HEK293T (cell line): ENCODE measurements around the gene XPO1.
"Not testable (repeated sequence)": the region's sequence is repeated elsewhere in the genome, so short reads cannot be mapped to it uniquely, and the experiment has no call there.

ENCODE experiments used
- CTCF ChIA-PET: fragments of 350-600 bp; formaldehyde crosslinking; extraction: SDS; loops from one replicate; lab custom pipeline; 2021; ENCODE audit warnings: antibody characterized with exemption, inconsistent platforms; lab: Yijun Ruan, JAX
- POLR2A ChIA-PET: fragments of 350-600 bp; formaldehyde crosslinking; extraction: SDS; loops from one replicate; lab custom pipeline; 2020; ENCODE audit warnings: antibody characterized with exemption, inconsistent platforms; lab: Yijun Ruan, JAX
- DNase-seq: peaks from one replicate; pipeline ENCODE4 v3.0.0; 2012; ENCODE audit warnings: mixed read lengths; ENCODE audit errors: extremely low spot score
- ARNT ChIP-seq: fragments of 450-650 bp; IDR thresholded peaks from 2 replicates; pipeline ENCODE4 v1.6.1; 2017; ENCODE audit warnings: mild to moderate bottlenecking
- BHLHE40 ChIP-seq: fragments of 450-650 bp; IDR thresholded peaks from 2 replicates; pipeline ENCODE4 v1.6.1; 2016; ENCODE audit warnings: mild to moderate bottlenecking, moderate library complexity, borderline replicate concordance
- CTBP1 ChIP-seq: fragments of 450-650 bp; IDR thresholded peaks from 2 replicates; pipeline ENCODE4 v1.6.1; 2016; ENCODE audit warnings: borderline replicate concordance
- ELF4 ChIP-seq: fragments of 450-650 bp; IDR thresholded peaks from 2 replicates; pipeline ENCODE4 v1.6.1; 2017; ENCODE audit warnings: antibody characterized with exemption
- FOXA1 ChIP-seq: fragments of 450-650 bp; IDR thresholded peaks from 2 replicates; pipeline ENCODE4 v1.6.1; 2016; ENCODE audit warnings: mild to moderate bottlenecking
- FOXK2 ChIP-seq: fragments of 450-650 bp; IDR thresholded peaks from 2 replicates; pipeline ENCODE4 v1.6.1; 2016; ENCODE audit warnings: mild to moderate bottlenecking
- FOXM1 ChIP-seq: fragments of 450-650 bp; IDR thresholded peaks from 2 replicates; pipeline ENCODE4 v1.6.1; 2017; ENCODE audit warnings: mild to moderate bottlenecking, borderline replicate concordance
- HDGF ChIP-seq: fragments of 450-650 bp; IDR thresholded peaks from 2 replicates; pipeline ENCODE4 v1.6.1; 2017; ENCODE audit warnings: antibody characterized with exemption, borderline replicate concordance
- L3MBTL2 ChIP-seq: fragments of 450-650 bp; conservative IDR thresholded peaks from 2 replicates; pipeline ENCODE4 v1.6.1; 2016; ENCODE audit warnings: mild to moderate bottlenecking
- LEF1 ChIP-seq: fragments of 450-650 bp; IDR thresholded peaks from 2 replicates; pipeline ENCODE4 v1.6.1; 2017; ENCODE audit warnings: mild to moderate bottlenecking, borderline replicate concordance
- NFRKB ChIP-seq: fragments of 450-650 bp; IDR thresholded peaks from 2 replicates; pipeline ENCODE4 v1.6.1; 2016; ENCODE audit warnings: mild to moderate bottlenecking, moderate library complexity
- SP1 ChIP-seq: fragments of 450-650 bp; IDR thresholded peaks from 2 replicates; pipeline ENCODE4 v1.6.1; 2017
- SUZ12 ChIP-seq: fragments of 450-650 bp; IDR thresholded peaks from 2 replicates; pipeline ENCODE4 v1.6.1; 2016; ENCODE audit warnings: mild to moderate bottlenecking
- TARDBP ChIP-seq: fragments of 450-650 bp; IDR thresholded peaks from 2 replicates; pipeline ENCODE4 v1.6.1; 2016
- ZNF384 ChIP-seq: fragments of 450-650 bp; IDR thresholded peaks from 2 replicates; pipeline ENCODE4 v1.6.1; 2016
- TF ChIP-seq, protein P1 (sequence below): fragments of 450-650 bp; IDR thresholded peaks from 2 replicates; pipeline ENCODE4 v1.6.1; 2016

XPO1 gene

DNA sequence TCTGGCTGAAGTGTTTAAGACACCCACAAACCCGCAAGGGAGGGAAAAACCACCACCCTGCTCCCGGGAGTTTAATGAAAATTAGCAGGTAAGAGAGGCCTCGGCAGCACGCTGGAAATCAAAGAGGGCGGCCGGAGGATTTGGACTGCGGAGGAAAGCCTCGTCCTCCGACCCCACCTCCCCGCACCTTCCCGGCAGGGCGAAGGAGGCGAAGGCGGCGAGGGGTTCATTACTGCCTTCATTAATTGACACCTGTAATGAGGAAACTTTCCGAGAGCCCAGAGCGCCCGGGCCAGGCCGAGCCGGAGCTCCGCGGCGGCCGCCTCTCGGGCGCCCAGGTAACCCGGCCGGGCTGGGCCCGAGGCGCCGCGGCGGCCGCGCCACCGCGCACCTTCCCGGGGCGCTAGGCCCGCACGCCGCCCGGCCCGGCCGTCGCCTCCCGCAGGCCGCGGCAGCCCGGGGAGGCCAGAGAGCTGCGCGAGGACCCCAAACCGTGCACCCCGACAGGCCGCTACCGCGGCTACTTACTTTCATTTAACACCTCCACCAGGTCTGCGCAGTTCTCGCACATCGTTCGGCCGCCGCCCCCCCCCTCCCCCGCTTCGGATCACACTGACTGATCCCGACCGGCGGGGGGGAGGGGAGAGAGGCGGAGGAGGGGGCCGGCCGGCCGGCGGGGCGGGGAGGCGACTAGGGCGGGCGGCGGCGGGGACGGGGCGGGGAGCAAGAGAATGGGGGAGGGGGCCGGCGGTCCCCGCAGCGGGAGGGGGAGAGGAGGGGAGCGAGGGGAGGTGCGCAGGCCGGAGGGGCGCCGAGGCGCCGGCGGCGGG, 67.8 kb downstream of the XPO1 start:
- CTCF ChIA-PET, result no interaction called here
- TF ChIP-seq TARDBP, result no peak
- no peak for TF ChIP-seq NFRKB
- no peak for TF ChIP-seq ARNT
- no peak for TF ChIP-seq SUZ12
- TF ChIP-seq, protein P1, sequence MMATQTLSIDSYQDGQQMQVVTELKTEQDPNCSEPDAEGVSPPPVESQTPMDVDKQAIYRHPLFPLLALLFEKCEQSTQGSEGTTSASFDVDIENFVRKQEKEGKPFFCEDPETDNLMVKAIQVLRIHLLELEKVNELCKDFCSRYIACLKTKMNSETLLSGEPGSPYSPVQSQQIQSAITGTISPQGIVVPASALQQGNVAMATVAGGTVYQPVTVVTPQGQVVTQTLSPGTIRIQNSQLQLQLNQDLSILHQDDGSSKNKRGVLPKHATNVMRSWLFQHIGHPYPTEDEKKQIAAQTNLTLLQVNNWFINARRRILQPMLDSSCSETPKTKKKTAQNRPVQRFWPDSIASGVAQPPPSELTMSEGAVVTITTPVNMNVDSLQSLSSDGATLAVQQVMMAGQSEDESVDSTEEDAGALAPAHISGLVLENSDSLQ, result no peak
- TF ChIP-seq BHLHE40, result no peak
- TF ChIP-seq HDGF, result no peak
- no peak for TF ChIP-seq SP1
- no peak for TF ChIP-seq ELF4
- TF ChIP-seq FOXK2, result no peak
- TF ChIP-seq CTBP1, result no peak
- no peak for TF ChIP-seq FOXA1
- TF ChIP-seq L3MBTL2, result no peak
- TF ChIP-seq FOXM1, result no peak
- no peak for TF ChIP-seq LEF1
- TF ChIP-seq ZNF384, result no peak
- POLR2A ChIA-PET, result interaction anchor here (1.3 kb wide), 1 partner anchor 68 kb away, joined by 4 read pairs; the partner anchor contains the start of gene XPO1
- DNase-seq, result peak; percentile 75

DNA sequence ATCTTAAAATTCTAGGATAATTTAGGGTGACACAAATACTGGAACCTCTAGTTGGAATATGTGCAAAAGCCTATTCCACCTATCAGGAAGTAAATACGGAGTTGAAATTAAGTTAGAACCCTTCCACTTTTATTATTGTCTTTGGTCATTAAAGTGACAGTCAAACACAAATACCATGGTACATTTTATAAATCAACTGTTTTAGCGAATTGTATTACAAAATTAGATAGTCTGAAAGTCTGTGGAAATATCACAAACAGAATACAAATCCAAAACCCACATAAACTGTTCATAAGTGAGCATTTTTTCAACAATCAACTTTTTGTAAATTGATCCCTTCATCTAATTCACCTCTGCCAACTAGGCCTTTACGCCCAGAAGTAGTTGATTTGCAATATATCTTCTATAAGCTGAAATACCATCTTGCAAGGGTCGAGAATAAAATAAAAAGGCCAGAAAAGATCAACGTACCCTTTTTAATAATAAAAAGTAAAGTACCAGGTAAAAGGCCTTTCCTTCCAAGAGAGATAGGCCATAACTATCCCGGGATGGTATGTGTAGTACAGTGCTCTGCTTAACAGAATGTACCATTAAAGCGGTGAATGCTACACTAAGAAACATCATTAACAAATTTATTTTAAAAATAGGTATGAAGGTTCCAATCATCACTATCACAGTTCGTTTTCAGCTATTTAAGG, 68.6 kb downstream of the XPO1 start:
- ChIA-PET POLR2A (interaction anchor here (1.3 kb wide), 1 partner anchor 69 kb away, joined by 4 read pairs; the partner anchor contains the start of gene XPO1), CTCF (no interaction called here)
- no peak for DNase-seq
- no peak for TF ChIP-seq HDGF
- TF ChIP-seq SUZ12, result no peak
- TF ChIP-seq ARNT, result no peak
- no peak for TF ChIP-seq BHLHE40
- TF ChIP-seq ZNF384, result no peak
- TF ChIP-seq FOXK2, result no peak
- TF ChIP-seq, protein P1, result peak; percentile 94
- no peak; the same call in 1 of the 2 replicates for TF ChIP-seq ELF4

DNA sequence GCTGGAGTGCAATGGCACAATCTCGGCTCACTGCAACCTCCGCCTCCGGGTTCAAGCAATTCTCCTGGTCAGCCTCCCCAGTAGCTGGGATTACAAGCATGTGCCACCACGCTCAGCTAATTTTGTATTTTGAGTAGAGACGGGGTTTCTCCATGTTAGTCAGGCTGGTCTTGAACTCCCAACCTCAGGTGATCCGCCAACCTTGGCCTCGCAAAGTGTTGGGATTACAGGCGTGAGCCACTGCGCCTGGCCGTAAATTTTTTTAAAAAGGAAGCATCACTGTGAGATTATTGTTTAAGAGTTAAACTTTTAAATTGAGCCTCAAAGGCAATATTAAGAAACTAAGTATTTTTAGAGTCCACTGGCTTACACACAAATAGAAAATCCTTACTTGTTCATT, 69.9 kb downstream of the XPO1 start:
- POLR2A ChIA-PET, DNase-seq, CTCF ChIA-PET: not testable (repeated sequence)

DNA sequence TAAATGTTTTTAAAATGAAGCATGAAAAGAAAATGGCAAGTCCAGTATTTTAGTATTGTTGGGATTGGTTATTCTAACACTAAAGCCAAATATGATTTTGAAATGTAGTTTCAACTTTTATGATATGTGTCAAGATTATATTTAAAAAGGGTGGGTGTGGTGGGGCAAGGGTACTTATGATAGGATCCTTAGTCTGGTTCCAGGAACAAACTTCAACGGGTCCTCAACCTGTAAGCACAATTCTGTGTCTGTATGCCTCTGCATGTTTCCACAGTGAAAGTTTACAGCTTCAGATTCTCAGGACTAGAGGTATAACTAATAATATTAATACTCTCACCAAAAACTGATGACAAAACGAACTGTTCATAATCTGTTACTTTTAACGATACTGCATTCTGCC, 73.1 kb downstream of the XPO1 start:
- TF ChIP-seq, protein P1, result no peak
- TF ChIP-seq SP1 (no peak), FOXA1 (no peak), FOXK2 (no peak), L3MBTL2 (no peak), HDGF (no peak), CTBP1 (no peak), NFRKB (no peak), SUZ12 (no peak)
- ChIA-PET CTCF (no interaction called here), POLR2A (no interaction called here)
- DNase-seq, result no peak

DNA sequence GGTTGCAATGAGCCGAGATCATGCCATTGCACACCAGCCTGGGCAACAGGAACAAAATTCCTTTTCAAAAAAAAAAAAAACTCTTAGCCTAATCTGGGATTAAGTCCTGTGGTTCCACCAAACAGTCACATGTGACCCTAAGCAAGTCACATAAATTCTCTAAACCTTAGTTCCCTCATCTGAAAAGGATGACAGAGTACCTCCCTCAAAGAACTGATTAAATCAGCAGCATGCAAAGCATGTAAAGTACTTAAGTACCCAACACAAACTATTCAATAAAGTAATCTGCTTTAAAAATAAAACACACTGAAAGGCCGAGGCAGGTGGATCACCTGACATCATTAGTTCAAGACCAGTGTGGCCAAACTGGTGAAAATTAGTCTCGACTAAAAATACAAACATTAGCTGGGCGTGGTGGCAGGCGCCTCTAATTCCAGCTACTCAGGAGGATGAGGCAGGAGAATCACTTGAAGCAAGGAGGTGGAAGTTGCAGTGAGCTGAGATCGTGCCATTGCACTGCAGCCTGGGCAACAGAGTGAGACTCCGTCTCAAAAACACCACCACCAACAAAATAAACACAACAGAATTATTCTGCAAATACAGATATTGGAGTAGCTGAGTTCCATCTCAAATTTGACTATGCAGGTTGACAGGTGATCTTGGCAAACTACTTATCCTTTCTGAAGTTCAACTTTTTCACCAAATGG, 74.2 kb downstream of the XPO1 start:
- CTCF ChIA-PET, result interaction anchor here (0.7 kb wide), 1 partner anchor 47 kb away, joined by 5 read pairs; no protein-coding TSS in a partner anchor

DNA sequence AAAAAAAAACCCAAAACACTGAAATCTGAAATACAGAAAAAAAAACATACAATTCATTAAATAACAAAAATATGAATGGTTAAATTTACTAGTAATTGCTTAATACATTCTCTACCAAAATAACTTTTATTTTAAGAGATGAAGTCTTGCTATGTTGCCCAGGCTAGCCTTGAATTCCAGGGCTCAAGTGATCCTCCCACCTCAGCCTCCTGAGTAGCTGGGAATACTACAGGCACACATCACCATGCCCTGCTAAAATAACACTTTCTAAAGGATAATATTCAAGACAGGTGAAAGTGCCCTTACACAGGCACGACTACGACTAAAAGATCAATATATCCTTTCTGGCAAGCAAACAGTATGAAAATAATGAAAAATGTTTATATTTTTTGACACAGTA, 76.8 kb downstream of the XPO1 start:
- TF ChIP-seq ELF4 (no peak), NFRKB (no peak), FOXA1 (no peak), HDGF (no peak), CTBP1 (no peak)
- DNase-seq, result no peak
- CTCF ChIA-PET, result no interaction called here
- POLR2A ChIA-PET, result no interaction called here

More for the DNA sequence above, 74.2 kb downstream of the XPO1 start:
- POLR2A ChIA-PET, result interaction anchor here (0.9 kb wide), 1 partner anchor 74 kb away, joined by 3 read pairs; the partner anchor contains the start of gene XPO1
- TF ChIP-seq SUZ12, result no peak
- TF ChIP-seq FOXA1, result no peak
- no peak for TF ChIP-seq ZNF384
- TF ChIP-seq L3MBTL2, result no peak
- no peak for TF ChIP-seq HDGF
- TF ChIP-seq ARNT, result no peak
- no peak for DNase-seq
